SU-DHL-6 (cell line): ENCODE measurements around the gene VWA5B1.

Experiments used
- H2AFZ ChIP-seq: fragments of 200-600 bp; sonication (generic); 2 replicates; pipeline ENCODE4 v1.6.1; 2014; ENCODE audit warnings: low read depth, mild to moderate bottlenecking, moderate library complexity, mixed read lengths, antibody characterized with exemption, low read length; ENCODE audit not compliant: severe bottlenecking
- H3F3A ChIP-seq: fragments of 200-600 bp; shearing (Covaris generic); 2 replicates; pipeline ENCODE4 v1.6.0; 2016; ENCODE audit warnings: antibody characterized with exemption, mild to moderate bottlenecking; ENCODE audit not compliant: insufficient read depth
- H3K27ac ChIP-seq: fragments of 200-600 bp; sonication (generic); 2 replicates; pipeline ENCODE4 v1.5.1; 2016; ENCODE audit warnings: low read depth, mild to moderate bottlenecking, low read length, moderate library complexity, mixed read lengths
- H3K27me3 ChIP-seq: fragments of 200-600 bp; sonication (generic), shearing (Covaris generic); 2 replicates; pipeline ENCODE4 v1.6.0; 2014; ENCODE audit warnings: mild to moderate bottlenecking, low read length
- H3K36me3 ChIP-seq: fragments of 200-600 bp; sonication (generic); 2 replicates; pipeline ENCODE4 v1.6.1; 2014; ENCODE audit warnings: mild to moderate bottlenecking, low read length, mixed read lengths
- H3K4me2 ChIP-seq: fragments of 300-600, 200-600 bp; shearing (Covaris generic), sonication (generic); 2 replicates; pipeline ENCODE4 v1.6.0; 2014; ENCODE audit warnings: low read length, low read depth, mild to moderate bottlenecking; ENCODE audit not compliant: poor library complexity, severe bottlenecking
- H3K4me3 ChIP-seq: fragments of 200-600 bp; sonication (generic); 2 replicates; pipeline ENCODE4 v1.5.1; 2014; ENCODE audit warnings: antibody characterized with exemption, low read length, mild to moderate bottlenecking, mixed read lengths; ENCODE audit not compliant: insufficient read depth, poor library complexity, severe bottlenecking
- H3K79me2 ChIP-seq: fragments of 200-600 bp; sonication (generic); 2 replicates; pipeline ENCODE4 v1.6.1; 2014; ENCODE audit warnings: mild to moderate bottlenecking, low read length, moderate library complexity; ENCODE audit not compliant: insufficient read depth
- H3K9ac ChIP-seq: fragments of 200-600 bp; sonication (generic); 2 replicates; pipeline ENCODE4 v1.7.0; 2014; ENCODE audit warnings: mild to moderate bottlenecking, low read length
- H3K9me2 ChIP-seq: fragments of 200-600 bp; sonication (generic); replicated peaks from 2 replicates; pipeline ENCODE4 v1.6.1; 2014; ENCODE audit warnings: low read length; ENCODE audit not compliant: insufficient read depth
- H3K9me3 ChIP-seq: fragments of 200-600 bp; sonication (generic); 2 replicates; pipeline ENCODE4 v1.6.1; 2014; ENCODE audit warnings: low read length, mixed read lengths; ENCODE audit not compliant: insufficient read depth
- H4K20me1 ChIP-seq: fragments of 200-600 bp; sonication (generic); 2 replicates; pipeline ENCODE4 v1.6.1; 2014; ENCODE audit warnings: low read depth, mild to moderate bottlenecking, antibody characterized with exemption, low read length, moderate library complexity, mixed read lengths
- EZH2phosphoT487 ChIP-seq: fragments of 200-600 bp; sonication (generic), shearing (Covaris generic); conservative IDR thresholded peaks from 2 replicates; pipeline ENCODE4 v1.6.1; 2018; ENCODE audit warnings: mild to moderate bottlenecking, antibody characterized with exemption, low read length, moderate library complexity, mixed read lengths
- TF ChIP-seq, protein P1 (sequence below): fragments of 200-600 bp; sonication (generic); IDR thresholded peaks from one replicate; pipeline ENCODE4 v1.5.1; 2017; ENCODE audit warnings: antibody characterized with exemption, mild to moderate bottlenecking, low read length, moderate library complexity; ENCODE audit not compliant: insufficient read depth, poor library complexity, severe bottlenecking

VWA5B1 gene

DNA sequence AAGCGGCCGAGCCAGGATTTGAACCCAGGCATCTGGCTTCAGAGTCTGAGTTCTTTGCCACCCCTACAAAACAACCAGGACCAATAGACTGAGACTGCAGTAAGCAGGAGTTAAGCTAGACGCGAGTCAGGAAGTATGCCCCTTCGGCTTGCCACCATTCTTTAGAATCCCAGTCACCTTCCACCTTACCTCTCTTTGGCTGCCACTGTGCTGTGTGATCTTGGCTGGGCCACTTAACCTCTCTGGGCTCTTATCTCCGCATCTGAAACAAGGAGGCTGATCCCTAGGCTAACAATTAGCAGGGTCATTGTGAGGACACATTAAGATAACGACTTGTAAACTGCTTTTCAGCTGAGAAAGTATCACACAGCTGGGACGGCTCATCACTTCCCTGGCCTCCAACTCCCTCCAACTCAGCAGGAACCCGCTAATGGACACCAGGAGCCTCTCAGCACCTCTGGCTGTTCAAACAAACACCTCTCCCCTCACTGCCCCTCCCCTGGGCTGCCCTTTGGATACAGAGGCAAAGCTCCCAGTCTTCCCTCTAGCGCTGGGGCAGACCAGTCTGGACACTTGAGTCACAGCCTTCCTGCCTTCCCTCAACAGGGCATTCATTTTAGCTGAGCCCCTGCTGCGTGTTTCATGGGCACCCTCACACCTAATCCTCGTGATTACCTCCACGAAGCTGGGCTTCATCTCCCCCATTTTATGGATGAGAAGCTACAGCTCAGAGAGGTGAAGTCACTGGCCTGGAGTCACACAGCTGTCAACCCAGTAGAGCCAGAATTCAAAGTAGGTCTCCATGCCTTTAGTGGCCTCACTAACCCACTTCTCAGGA is 112.1 kb downstream of the VWA5B1 start:
- no peaks in the 10 kb centered on the region for H3K27me3 ChIP-seq
- no peak overlapping the region for H3K9ac ChIP-seq
- no peaks in the 10 kb centered on the region for H4K20me1 ChIP-seq
- H2AFZ ChIP-seq, result no peak overlapping the region
- no peak overlapping the region for H3K4me2 ChIP-seq
- no peaks in the 10 kb centered on the region for H3K9me3 ChIP-seq
- H3K9me2 ChIP-seq, result no peaks in the 10 kb centered on the region
- TF ChIP-seq EZH2phosphoT487, result no peak
- TF ChIP-seq, protein P1, sequence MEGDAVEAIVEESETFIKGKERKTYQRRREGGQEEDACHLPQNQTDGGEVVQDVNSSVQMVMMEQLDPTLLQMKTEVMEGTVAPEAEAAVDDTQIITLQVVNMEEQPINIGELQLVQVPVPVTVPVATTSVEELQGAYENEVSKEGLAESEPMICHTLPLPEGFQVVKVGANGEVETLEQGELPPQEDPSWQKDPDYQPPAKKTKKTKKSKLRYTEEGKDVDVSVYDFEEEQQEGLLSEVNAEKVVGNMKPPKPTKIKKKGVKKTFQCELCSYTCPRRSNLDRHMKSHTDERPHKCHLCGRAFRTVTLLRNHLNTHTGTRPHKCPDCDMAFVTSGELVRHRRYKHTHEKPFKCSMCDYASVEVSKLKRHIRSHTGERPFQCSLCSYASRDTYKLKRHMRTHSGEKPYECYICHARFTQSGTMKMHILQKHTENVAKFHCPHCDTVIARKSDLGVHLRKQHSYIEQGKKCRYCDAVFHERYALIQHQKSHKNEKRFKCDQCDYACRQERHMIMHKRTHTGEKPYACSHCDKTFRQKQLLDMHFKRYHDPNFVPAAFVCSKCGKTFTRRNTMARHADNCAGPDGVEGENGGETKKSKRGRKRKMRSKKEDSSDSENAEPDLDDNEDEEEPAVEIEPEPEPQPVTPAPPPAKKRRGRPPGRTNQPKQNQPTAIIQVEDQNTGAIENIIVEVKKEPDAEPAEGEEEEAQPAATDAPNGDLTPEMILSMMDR, result no peak
- H3K79me2 ChIP-seq, result no peaks in the 10 kb centered on the region
- H3K27ac ChIP-seq, result no peak overlapping the region
- H3K36me3 ChIP-seq, result no peaks in the 10 kb centered on the region
- no peak overlapping the region for H3K4me3 ChIP-seq
- H3F3A ChIP-seq, result no peaks in the 10 kb centered on the region

DNA sequence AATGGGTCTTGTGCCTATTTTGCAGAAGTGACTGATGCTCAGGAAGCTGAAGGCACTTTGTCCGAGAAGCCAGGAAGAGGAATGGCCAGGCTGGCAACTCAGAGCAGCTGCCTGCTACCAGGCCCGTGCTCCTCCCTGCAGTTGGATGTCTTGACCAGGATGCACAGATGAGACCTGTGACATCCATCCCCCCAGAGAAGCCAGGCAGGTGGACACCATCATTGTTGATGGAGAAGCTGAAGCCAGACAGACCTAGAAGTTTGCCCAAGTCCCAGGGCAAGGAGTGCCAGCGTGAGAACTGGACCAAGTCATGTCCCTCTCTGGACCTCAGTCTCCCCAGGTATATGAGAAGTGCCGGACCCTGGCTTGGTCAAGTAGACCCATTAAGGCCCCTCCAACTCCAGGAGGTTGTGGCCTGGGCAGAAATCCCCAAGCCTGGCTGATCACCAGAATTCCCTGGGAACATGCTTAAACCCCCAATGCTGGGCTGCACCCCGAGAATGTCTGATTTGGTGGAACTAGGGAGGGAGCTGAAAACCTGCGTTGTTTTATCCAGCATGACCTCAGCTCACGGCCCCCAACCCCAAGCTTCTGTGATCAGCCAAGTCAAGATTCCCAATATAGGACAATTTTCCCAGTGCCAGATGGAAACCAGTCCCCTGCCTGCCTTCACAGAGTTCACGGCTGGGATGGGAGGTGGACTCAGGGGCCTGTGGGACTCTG is 112.9 kb downstream of the VWA5B1 start:
- H3K27me3 ChIP-seq, result no peaks in the 10 kb centered on the region
- no peaks in the 10 kb centered on the region for H3K9me2 ChIP-seq
- no peak overlapping the region for H3K9ac ChIP-seq

DNA sequence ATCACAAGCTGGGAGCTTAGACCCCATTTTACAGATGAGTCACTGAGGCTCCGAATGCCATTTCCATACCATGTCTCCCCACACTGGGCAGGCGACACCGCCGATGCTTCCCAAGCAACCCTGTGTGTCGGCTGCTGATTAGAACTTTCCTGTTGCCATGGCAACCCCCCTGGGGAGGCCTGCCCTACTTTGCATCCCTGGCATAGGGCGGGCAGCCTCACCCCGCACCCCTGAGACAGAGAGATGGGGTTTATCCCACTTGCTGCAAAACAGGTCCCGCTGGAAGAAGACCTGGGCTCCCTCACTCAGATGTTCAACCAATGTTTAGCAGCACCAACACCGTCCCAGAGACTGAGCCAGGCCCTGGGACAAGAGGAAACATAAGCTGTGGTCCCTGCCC is 113.8 kb downstream of the VWA5B1 start:
- no peaks in the 10 kb centered on the region for H3K9me3 ChIP-seq
- no peak overlapping the region for H3K9ac ChIP-seq
- no peak overlapping the region for H2AFZ ChIP-seq
- no peaks in the 10 kb centered on the region for H3K9me2 ChIP-seq
- no peak overlapping the region for H3K4me3 ChIP-seq
- H3K36me3 ChIP-seq, result no peaks in the 10 kb centered on the region
- H3K4me2 ChIP-seq, result no peak overlapping the region
- TF ChIP-seq, protein P1, result no peak
- TF ChIP-seq EZH2phosphoT487, result no peak
- no peaks in the 10 kb centered on the region for H3K27me3 ChIP-seq
- H3K27ac ChIP-seq, result no peak overlapping the region
- no peaks in the 10 kb centered on the region for H3K79me2 ChIP-seq
- no peaks in the 10 kb centered on the region for H3F3A ChIP-seq
- H4K20me1 ChIP-seq, result no peaks in the 10 kb centered on the region

More for the DNA sequence above, 112.9 kb downstream of the VWA5B1 start:
- Histone ChIP-seq H3K36me3 (no peaks in the 10 kb centered on the region), H3F3A (no peaks in the 10 kb centered on the region), H3K27ac (no peak overlapping the region), H3K79me2 (no peaks in the 10 kb centered on the region), H3K4me3 (no peak overlapping the region), H3K9me3 (no peaks in the 10 kb centered on the region), H3K4me2 (no peak overlapping the region), H2AFZ (no peak overlapping the region), H4K20me1 (no peaks in the 10 kb centered on the region)
- TF ChIP-seq, protein P1, result no peak
- TF ChIP-seq EZH2phosphoT487, result no peak
